BLaER1 treated with 17β-estradiol and CSF1 and Interleukin-3, amounts not matched to agents 10 nM and 100 nM (cell line): Measurements from ENCODE around the gene HOXD9.
A peak's percentile ranks its signal among the peaks of the same experiment; 100 is the strongest.

Source experiments
- H3K27ac ChIP-seq, 11 experiments: shearing (Covaris generic); formaldehyde crosslinking; 2 replicates each; pipeline ENCODE4 v1.8.1; 2022
- H3K27me3 ChIP-seq, 11 experiments: shearing (Covaris generic); formaldehyde crosslinking; 2 replicates each; pipeline ENCODE4 v1.8.1; 2022
- H3K36me3 ChIP-seq, 11 experiments: shearing (Covaris generic); formaldehyde crosslinking; 2 replicates each; pipeline ENCODE4 v1.8.1; 2022
- H3K4me1 ChIP-seq, 10 experiments: shearing (Covaris generic); formaldehyde crosslinking; 2 replicates each; pipeline ENCODE4 v1.8.1; 2022
- H3K4me2 ChIP-seq, 11 experiments: shearing (Covaris generic); formaldehyde crosslinking; 2 replicates each; pipeline ENCODE4 v1.8.1; 2022
- H3K4me3 ChIP-seq, 10 experiments: shearing (Covaris generic); formaldehyde crosslinking; 2 replicates each; pipeline ENCODE4 v1.8.1; 2022
- H3K9ac ChIP-seq, 11 experiments: shearing (Covaris generic); formaldehyde crosslinking; 2 replicates each; pipeline ENCODE4 v1.8.1; 2022
- H3K9me3 ChIP-seq, 11 experiments: shearing (Covaris generic); formaldehyde crosslinking; replicated peaks in 1 of 11; 2 replicates each; pipeline ENCODE4 v1.8.1; 2022
- H4K20me1 ChIP-seq, 11 experiments: shearing (Covaris generic); formaldehyde crosslinking; 2 replicates each; pipeline ENCODE4 v1.8.1; 2022
- Cebpa-rat ChIP-seq, 11 experiments: shearing (Covaris generic); IDR thresholded peaks; 2 replicates each; pipeline ENCODE4 v1.8.1; 2022

Gene HOXD9

DNA sequence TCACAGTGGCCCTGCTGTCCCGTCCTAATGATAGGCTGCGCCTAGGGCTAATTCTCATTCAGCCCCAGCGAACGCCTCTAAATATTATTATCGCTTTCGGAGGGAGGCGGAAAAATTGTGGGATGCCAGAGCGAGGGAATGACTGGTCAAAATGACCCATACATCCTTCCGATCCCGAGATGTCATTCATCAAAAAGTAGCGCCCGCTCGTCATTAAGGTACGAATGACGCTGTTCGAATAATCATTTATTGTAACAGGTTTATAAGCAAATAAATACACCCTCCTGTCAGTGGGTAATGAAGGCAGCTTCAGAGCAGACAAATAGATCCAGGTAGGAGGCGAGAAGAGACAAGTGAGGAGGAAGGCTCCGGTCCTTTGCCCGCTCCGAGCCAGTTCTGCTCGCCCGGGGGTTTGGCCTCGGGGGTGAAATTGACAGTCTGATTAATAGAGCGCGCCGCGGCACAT, 38.7 kb upstream of the HOXD9 start, which contains the start of gene EVX2:
Gene EVX2, minus strand, starts transcription at position 167 of the 466 bp plus-strand sequence. CDS start 186 bp downstream, outside the sequence.
- no peak within 1 kb of the TSS for H3K9ac ChIP-seq

DNA sequence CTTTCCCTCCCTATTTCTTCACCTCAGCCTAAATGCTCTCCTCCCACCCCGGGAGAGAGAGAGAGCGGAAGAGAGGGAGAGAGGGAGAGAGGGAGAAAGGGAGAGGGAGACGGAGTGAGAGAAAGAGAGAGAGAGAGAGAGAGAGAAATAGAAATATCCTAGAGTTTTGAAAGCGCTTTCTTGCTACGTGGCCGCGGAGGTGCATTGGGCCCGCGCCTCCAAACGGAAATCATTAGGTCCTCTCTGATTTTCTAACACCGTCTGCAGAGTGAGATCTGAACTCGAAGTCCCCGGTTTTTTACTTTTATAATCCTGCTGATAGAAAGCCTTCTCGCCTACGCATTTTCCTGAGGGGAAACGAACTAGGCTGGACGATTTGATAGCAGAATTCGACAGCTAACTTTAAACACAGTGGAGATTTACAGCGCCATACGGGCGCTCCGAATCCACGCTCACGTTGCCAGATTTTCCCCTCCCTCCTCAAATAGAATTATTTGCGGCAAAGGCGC, 37.9 kb upstream of the HOXD9 start:
- TF ChIP-seq Cebpa-rat (IDR thresholded peaks at IDR 0.05) = no peak
- Histone ChIP-seq H3K9me3 (peaks cover 50 to 67% (median 60%) of the 10 kb centered on the region in 11 experiments), H3K9ac (no peak overlapping the region), H3K4me2 (peak overlapping the region in 2 of 11 experiments; percentile 33 to 44; a peak in 4 of 22 replicates), H3K27me3 (peaks cover 100% of the 10 kb centered on the region in 11 experiments), H3K4me3 (no peak overlapping the region; a peak in 1 of 20 replicates), H3K27ac (no peak overlapping the region), H4K20me1 (peaks cover 0 to 62% (median 44%) of the 10 kb centered on the region in 11 experiments; a peak in 17 of 22 replicates), H3K4me1 (peaks cover 0 to 8% (median under 1%) of the 10 kb centered on the region in 10 experiments; a peak in 6 of 20 replicates), H3K36me3 (peaks cover 0 to 4% (median 0%) of the 10 kb centered on the region in 11 experiments; a peak in 1 of 22 replicates)

More for the DNA sequence above, 38.7 kb upstream of the HOXD9 start, which contains the start of gene EVX2:
- Histone ChIP-seq H3K36me3 (peaks cover 0 to 4% (median 0%) of the 10 kb centered on the region in 11 experiments; a peak in 1 of 22 replicates), H3K4me3 (peak within 1 kb of the TSS in 5 of 10 experiments; percentile 20 to 43 (median 33); a peak in 9 of 20 replicates), H3K4me1 (peaks cover 0 to 15% (median 3%) of the 10 kb centered on the region in 10 experiments; a peak in 8 of 20 replicates), H3K27me3 (peaks cover 100% of the 10 kb centered on the region in 11 experiments), H4K20me1 (peaks cover 0 to 62% (median 46%) of the 10 kb centered on the region in 11 experiments; a peak in 17 of 22 replicates), H3K9me3 (peaks cover 54 to 75% (median 69%) of the 10 kb centered on the region in 11 experiments), H3K27ac (no peak within 1 kb of the TSS), H3K4me2 (peak within 1 kb of the TSS in 2 of 11 experiments; percentile 33 to 44; a peak in 4 of 22 replicates)
- no peak for TF ChIP-seq Cebpa-rat (IDR thresholded peaks at IDR 0.05)

DNA sequence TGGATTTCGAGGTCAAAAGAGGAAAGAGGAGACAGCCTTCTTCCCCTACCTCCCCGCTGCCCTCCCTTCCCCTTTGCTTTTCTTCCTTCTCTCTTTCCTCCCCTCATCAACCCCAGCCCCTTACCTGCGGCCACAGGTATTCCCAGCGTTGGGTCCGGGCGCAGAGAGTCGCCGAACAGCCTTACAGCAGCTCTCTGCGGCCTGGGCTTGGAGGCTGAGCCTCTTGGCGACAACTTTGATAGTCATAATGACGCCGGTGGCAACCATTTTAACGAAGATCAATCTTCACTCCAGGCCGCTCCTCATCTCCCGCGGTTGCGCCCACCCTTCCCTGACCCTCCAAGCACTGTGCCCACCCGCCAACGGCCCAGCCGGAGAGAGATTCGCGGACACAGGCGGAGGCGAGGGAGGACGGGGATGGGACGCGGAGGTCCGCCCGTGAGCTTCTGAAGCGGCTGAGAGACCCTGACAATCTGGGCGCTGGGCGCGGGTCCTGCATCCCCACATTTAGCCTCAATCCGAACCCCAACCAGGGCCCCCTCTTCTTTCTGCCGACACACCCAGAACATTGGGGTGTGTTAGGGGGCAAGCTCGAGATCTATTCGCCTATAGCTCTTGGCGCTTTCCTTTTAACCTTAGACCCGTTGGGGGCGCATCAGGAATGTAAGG, 37.3 kb upstream of the HOXD9 start:
- TF ChIP-seq Cebpa-rat (IDR thresholded peaks at IDR 0.05) = no peak
- Histone ChIP-seq H3K4me1 (peaks cover 0 to 6% (median 0%) of the 10 kb centered on the region in 10 experiments; a peak in 3 of 20 replicates), H3K4me3 (no peak overlapping the region; a peak in 1 of 20 replicates)

DNA sequence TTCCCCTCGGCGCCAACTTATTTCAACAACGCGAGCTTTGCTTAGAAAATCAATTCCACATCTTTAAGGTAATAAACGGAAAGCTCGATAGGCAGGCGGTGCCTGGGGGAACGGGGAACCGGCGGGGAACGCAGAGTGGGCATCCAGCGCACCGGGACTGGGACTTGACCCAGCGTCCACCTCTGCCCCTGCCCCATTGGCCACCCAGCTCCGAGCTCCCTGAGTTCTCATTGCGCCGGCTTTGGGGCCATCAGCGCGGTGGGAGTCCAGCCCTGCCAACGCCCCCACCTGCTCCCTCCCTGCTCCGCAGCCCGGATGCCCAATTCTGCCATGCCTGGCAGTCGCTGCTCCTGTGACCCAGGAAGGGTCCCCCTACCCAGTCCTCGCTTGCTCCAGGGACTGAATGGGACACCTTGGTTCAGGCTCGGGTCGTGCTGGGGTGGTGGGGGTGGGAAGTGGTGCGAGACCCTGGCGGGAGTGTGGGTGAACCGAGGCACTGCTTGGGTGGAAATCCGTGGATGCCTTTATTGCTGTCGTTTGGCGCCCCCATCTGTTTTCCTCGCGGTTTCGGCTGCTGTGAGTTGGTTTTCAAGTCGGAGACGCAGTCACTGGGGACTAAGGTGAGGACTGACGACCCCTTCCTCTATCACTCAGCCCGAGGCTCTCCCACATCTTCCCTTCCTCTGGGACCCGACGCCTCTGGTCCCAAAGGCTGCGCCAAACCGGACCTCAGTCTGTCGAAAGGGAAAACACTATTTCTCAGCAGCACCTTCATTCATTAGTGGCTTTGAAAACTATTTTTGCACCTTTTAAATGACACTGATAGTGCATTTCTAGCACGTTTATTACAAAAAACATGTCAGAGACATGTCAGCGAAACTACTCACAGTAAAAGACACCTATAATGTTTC, 36.4 kb upstream of the HOXD9 start:
- H3K4me3 ChIP-seq = no peak overlapping the region
- peaks cover 36 to 53% (median 46%) of the 10 kb centered on the region in 11 experiments for H3K9me3 ChIP-seq
- peak overlapping the region in 2 of 11 experiments; percentile 2 to 17; a peak in 2 of 22 replicates for H3K4me2 ChIP-seq

More for the DNA sequence above, 37.3 kb upstream of the HOXD9 start:
- H3K36me3 ChIP-seq = peaks cover 0 to 4% (median 0%) of the 10 kb centered on the region in 11 experiments; a peak in 1 of 22 replicates
- H3K9me3 ChIP-seq = peaks cover 44 to 61% (median 55%) of the 10 kb centered on the region in 11 experiments
- peaks cover 0 to 65% (median 50%) of the 10 kb centered on the region in 11 experiments; a peak in 17 of 22 replicates for H4K20me1 ChIP-seq
- no peak overlapping the region for H3K27ac ChIP-seq
- H3K9ac ChIP-seq = no peak overlapping the region
- peak overlapping the region in 2 of 11 experiments; percentile 33 to 44; a peak in 4 of 22 replicates for H3K4me2 ChIP-seq
- peaks cover 100% of the 10 kb centered on the region in 11 experiments for H3K27me3 ChIP-seq

DNA sequence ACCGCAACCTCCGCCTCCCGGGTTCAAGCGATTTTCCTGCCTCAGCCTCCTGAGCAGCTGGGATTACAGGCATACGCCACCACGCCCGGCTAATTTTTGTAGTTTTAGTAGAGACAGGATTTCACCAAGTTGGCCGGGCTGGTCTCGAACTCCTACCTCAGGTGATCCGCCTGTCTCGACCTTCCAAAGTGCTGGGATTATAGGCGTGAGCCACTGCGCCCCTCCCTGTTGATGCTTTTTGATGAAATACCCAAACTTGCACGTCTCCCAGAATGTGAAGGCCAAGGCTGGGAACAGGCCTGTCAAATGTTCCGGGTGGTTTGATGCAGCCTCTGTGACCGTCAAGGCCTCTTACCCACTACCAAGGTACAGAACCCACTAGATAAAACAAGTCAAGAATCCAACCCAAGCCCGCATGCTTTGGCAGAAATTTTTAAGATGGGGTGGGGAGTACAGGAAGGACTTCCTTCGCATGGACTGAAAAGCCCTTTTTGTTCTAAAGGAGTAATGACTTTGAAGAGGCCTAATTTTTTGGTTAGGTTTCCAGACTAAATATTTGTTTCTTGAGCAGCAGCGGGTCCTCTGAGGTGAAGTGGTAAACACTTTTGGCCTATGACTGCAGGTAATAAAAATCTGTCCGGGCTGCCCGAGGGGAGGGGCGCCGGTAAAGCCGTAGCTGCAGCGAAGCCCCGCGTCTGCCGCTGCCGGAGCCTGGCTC, 35.0 kb upstream of the HOXD9 start:
- peaks cover 0 to 6% (median 0%) of the 10 kb centered on the region in 10 experiments; a peak in 3 of 20 replicates for H3K4me1 ChIP-seq
- no peak overlapping the region for H3K27ac ChIP-seq
- peaks cover 22 to 48% (median 33%) of the 10 kb centered on the region in 11 experiments for H3K9me3 ChIP-seq
- H3K4me2 ChIP-seq = no peak overlapping the region
- no peak overlapping the region for H3K9ac ChIP-seq
- peaks cover 0 to 84% (median 68%) of the 10 kb centered on the region in 11 experiments; a peak in 17 of 22 replicates for H4K20me1 ChIP-seq
- no peak for TF ChIP-seq Cebpa-rat (IDR thresholded peaks at IDR 0.05)
- no peaks in the 10 kb centered on the region; a peak in 1 of 22 replicates for H3K36me3 ChIP-seq
- H3K4me3 ChIP-seq = no peak overlapping the region
- peaks cover 100% of the 10 kb centered on the region in 11 experiments for H3K27me3 ChIP-seq

More for the DNA sequence above, 36.4 kb upstream of the HOXD9 start:
- TF ChIP-seq Cebpa-rat (IDR thresholded peaks at IDR 0.05) = no peak
- peaks cover 0 to 6% (median 0%) of the 10 kb centered on the region in 10 experiments; a peak in 3 of 20 replicates for H3K4me1 ChIP-seq
- no peak overlapping the region for H3K27ac ChIP-seq
- peaks cover 100% of the 10 kb centered on the region in 11 experiments for H3K27me3 ChIP-seq
- H4K20me1 ChIP-seq = peaks cover 0 to 74% (median 58%) of the 10 kb centered on the region in 11 experiments; a peak in 17 of 22 replicates
- peaks cover 0 to 4% (median 0%) of the 10 kb centered on the region in 11 experiments; a peak in 1 of 22 replicates for H3K36me3 ChIP-seq
- H3K9ac ChIP-seq = no peak overlapping the region

DNA sequence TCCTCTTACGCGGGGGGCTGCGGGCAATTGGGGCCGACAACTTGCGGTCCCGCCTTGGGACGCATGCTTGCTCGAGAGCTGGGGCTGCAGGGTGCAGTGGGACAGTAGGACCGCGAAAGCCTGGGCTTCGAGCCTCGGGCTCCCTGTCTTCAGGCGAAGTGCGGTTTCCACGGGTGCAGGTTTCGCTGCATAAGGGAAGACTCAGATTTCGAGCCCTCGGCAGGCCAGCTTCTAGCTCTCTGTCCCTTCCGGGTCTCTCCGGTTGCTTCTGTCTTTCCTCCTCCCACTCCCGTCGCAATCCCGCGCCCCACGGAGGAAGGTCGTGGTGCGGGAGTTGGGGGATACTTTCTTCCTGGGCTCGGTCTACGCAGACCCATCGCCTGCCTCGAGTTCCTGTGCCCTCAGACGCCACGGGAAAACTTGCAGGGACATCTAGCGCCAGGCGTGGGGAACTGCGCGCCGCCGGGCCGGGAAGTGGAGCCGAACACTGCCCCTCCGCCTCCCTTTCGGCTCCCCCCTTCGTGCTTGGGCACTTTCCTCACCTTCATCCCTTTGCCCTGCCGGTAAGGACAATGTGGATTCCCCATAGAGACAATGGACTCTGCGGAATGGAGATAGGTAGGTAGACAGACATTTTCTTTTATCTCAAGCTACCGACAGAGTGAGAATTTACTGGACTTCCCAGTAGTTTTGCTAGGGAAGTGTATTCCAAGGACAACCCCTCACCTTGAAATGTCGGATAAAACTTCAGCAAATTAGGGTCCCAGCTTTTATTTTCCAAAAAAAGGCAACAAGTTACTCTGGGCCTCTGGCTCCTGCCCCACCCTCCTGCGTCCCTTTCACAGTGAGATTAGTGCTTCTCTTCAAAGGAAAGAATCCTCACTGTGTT, 34.2 kb upstream of the HOXD9 start:
- Histone ChIP-seq H3K4me3 (no peak overlapping the region), H3K27me3 (peaks cover 100% of the 10 kb centered on the region in 11 experiments), H4K20me1 (peaks cover 0 to 84% (median 73%) of the 10 kb centered on the region in 11 experiments; a peak in 17 of 22 replicates), H3K9ac (no peak overlapping the region), H3K4me2 (no peak overlapping the region; a peak in 1 of 22 replicates), H3K36me3 (no peaks in the 10 kb centered on the region), H3K9me3 (peaks cover 21 to 48% (median 32%) of the 10 kb centered on the region in 11 experiments), H3K4me1 (peaks cover 0 to 12% (median 0%) of the 10 kb centered on the region in 10 experiments; a peak in 5 of 20 replicates), H3K27ac (no peak overlapping the region)
- no peak for TF ChIP-seq Cebpa-rat (IDR thresholded peaks at IDR 0.05)
